HG03520 (cell line): ENCODE data around the gene TSHZ2.

Experiments
- ATAC-seq: cut with Tn5 transposase; IDR thresholded peaks from one replicate; pipeline ENCODE4 v1.9.1; 2021; ENCODE audit warnings: mild to moderate bottlenecking, moderate library complexity; ENCODE audit not compliant: unreplicated experiment

The TSHZ2 gene

GRCh38 chr20:53224851-53225250, 252.7 kb downstream of the TSHZ2 start:
- ATAC-seq = no peak

GRCh38 chr20:53226826-53227225, 254.7 kb downstream of the TSHZ2 start:
- peak; percentile 75 for ATAC-seq

DNA sequence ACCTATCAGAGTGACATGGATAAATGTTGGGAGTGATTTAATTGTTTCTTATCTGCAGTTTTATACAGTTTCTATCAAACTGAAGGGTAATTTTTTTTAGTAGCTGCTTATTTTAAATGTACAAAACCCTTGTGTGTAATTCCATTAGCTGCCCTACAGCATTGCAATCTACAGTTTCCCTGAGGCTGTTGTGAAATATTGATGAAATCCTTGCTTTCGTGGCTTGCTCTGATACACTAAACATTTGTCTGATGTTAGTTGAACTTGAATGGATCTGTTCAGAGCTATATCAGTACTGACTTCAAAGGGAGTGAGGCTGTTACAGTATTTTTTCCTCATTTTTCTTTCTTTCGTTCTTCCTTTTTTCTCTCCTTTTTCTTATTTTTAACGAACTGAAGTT, 255.4 kb downstream of the TSHZ2 start:
- ATAC-seq = no peak

DNA sequence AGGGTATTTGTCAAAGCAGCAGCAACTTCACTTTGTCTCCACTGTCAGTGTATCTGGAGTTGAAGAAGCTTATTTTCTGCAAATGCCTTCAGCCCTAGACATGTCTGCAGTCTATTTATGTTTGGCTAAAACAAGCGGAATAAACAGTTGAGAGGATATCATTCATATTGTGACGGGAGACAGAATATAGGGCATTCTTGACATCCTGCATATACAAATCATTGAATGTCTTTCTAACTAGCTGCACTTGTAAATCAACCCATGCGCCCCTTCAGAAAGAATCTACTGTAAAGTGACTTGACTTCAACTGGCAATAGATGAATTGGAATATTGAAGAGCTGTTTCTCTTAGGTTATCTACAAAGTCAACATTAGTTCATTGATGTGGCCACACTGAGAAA, 258.9 kb downstream of the TSHZ2 start:
- no peak for ATAC-seq

DNA sequence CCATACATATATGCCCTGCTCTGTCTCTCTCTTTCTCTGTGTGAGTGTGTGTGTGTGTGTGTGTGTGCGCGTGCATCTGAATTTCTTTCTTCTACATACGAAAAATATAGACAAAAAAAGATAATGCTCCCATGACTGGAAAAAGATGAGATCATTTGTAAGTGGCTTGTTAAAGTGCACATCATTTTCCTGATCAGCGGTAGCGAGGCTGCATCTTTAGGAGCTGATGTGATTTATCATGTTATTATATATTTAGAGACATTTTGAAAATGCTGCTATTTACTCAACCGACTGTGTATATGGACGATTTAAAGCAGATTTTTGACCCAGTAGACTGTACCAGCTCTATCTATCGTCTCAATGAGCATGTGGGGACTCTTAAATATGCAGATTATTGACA, 265.3 kb downstream of the TSHZ2 start:
- no peak for ATAC-seq

GRCh38 chr20:53238121-53238660, 266.0 kb downstream of the TSHZ2 start:
- ATAC-seq = no peak

DNA sequence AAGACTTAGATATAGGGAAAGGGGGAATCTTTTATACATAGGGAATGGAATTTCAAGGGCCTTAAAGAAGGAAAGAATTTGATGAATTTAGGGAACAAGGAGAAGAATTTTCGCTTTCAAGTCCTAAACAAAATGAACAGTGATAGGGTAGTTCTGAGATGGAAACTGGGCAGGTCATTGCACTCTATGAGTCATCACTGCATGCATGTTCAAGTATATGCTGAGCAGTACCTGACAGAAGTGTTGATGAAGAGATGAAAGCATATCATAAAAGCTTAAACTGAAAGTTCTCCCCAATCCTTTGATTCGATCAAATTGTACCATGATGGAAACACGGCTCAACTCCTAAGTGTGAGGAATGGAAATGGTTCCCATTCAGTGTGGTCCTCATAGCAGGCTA, 271.0 kb downstream of the TSHZ2 start:
- ATAC-seq = no peak

DNA sequence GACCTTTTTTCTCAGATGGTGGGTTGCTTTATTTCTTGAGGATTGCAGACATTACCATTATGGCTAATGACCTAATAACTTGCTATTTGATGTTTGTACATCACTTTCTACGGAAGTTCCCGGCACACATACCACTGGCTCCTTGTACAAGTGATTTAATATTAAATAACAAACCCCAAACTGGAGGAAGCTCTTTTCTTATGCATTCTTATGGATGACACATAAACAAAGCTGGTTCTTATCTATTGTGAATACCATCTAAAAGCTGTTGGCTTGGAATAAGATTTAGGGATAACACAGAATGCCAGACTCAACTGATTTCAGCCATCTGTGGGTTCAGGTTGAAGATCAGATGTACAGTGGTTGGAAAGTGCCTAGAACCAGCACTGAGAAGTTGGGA, 272.6 kb downstream of the TSHZ2 start:
- ATAC-seq = no peak

DNA sequence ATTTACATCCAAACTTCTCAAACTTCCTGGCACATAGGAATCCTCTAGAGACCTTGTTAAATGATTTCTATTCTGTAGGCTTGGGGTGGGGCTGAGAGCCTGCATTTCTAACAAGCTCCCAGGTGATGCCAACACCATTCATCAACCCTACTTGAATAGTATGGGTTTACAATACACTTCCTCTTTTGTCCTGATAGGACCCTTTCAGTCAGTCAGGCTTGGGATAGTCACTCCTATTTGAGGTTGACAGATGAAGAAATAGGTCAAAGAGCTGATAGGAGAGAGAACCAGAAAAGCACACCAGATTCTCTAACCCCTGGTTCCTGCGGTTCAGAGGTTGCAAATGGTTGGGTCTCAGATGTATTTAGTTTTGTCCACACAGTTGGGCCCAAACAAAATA, 273.4 kb downstream of the TSHZ2 start:
- no peak for ATAC-seq

GRCh38 chr20:53247468-53248103, 275.4 kb downstream of the TSHZ2 start:
- ATAC-seq = no peak

DNA sequence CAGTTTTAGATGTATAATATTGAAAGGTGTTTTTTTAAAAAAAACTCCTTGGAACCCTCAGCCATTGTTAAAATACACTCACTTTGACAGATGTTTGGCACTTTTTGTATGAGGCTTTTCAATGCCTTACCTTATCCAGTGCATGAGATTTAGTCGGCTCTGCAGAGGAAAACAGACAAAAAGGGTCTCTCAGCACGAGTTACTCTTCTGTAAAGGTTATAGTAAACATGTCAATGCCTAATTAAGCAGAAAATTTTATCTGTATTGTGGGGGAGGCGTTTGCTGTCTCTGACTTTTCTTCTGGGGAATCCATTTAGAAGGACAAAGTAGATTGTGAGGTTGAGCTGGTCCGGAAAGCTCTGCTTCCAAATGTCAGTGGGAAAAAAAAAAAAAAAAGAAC, 278.3 kb downstream of the TSHZ2 start:
- ATAC-seq = no peak

DNA sequence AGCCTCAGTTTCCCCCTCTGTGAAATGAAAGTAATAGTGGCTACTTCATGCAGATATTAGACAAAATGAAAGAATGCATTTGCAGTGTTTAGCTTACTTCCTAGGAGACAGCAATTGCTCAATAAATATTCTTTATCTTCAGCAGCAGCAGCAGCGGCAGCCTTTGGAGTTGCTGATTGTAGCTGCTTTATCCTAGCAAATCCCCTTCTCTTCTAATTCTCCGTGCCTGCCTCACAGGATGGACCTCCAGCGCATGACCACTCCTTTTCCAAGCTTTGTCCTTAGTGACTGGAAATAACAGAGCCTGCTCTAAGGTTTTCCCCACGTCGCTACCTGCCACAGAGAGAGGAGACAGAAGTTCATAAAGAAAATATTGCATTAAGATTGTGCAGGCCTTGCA, 279.8 kb downstream of the TSHZ2 start:
- no peak for ATAC-seq

GRCh38 chr20:53253668-53254067, 281.5 kb downstream of the TSHZ2 start:
- ATAC-seq = no peak

DNA sequence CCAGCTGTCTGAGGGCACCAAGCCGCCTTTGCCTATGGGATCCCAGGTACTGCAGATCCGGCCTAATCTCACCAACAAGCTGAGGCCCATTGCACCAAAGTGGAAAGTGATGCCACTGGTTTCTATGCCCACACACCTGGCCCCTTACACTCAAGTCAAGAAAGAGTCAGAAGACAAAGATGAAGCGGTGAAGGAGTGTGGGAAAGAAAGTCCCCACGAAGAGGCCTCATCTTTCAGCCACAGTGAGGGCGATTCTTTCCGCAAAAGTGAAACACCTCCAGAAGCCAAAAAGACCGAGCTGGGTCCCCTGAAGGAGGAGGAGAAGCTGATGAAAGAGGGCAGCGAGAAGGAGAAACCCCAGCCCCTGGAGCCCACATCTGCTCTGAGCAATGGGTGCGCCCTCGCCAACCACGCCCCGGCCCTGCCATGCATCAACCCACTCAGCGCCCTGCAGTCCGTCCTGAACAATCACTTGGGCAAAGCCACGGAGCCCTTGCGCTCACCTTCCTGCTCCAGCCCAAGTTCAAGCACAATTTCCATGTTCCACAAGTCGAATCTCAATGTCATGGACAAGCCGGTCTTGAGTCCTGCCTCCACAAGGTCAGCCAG, 283.0 kb downstream of the TSHZ2 start:
- no peak for ATAC-seq

GRCh38 chr20:53258741-53259140, 286.6 kb downstream of the TSHZ2 start:
- ATAC-seq = no peak

- ATAC-seq = no peak
Measured at GRCh38 chr20:53260168-53260567, 288.0 kb downstream of the TSHZ2 start.

DNA sequence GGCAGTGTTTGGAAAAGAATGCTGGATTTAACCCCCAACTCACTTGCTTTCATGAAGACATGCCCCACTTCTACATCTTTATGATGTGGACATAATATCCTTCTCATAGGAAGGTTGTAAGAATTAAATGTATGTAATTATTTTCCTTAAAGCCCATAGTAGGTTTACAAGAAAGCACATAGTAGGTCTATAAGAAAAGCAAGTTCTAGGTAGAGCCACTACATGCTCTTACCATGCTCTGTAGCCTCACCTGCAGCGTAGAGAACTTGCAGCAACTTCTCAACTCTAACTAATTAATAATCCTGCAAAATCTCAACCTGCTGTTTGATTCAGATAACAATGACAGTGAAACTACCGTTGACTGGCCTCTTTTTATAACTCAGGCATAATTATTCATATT, 288.4 kb downstream of the TSHZ2 start:
- no peak for ATAC-seq

DNA sequence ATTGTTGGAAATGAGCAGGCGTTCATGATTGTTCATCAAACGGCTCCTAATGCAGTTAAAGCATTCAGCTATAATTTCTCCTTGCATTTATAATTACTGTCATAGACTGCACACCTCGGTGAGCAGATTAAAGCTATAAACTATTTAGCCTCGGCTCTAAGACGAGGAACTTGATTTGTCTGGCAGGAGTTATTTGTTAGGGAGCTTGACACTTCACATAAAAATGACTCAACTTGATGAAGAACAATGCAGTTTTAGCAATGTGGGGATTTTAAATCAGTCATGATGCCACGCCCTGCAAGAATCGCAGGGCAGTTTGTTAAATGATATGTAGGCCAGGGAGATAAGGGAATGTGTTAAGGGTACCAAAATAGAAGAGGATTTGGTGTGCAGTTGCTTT, 290.2 kb downstream of the TSHZ2 start:
- no peak for ATAC-seq

DNA sequence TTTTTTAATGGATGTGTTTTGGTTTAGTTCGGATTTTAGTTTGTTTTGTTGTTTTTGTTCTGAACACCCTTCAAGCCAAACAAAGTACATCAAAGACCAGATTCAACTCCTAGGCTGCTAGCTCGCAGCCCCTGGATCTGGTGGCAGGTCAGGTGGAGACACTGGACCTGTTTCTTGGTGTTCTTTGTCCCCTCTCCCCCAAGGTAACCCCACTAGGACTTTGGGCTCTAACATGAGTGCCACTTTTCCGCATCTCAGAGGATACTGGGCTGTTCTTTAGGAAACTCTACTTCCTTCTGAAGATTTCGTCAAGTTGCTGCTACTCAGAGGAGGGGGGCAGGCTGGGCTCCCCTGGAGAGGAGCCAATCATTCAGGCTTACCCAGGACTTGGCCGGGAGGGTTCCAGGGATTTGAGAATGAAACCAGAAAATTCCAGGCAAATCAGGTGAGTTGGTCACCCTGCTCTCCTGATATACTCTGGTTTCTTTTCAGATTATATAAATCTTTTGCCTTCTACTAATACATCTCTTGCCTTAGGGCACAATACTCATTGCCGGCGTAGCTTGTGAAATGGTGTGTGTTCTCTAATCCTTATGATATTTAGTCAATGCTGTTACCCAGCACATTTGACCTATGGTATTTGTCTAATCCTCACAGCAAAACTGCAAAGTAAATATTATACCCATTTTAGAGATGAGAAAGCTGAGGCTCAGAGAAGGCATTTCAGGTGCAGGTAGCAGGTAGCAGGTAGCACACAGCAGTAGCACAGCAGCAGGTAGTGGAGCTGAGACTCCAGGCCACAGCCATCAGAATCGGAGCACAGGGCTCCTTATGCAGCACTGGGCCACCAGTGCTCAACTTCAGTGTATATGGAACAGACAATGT, 291.6 kb downstream of the TSHZ2 start:
- no peak for ATAC-seq

DNA sequence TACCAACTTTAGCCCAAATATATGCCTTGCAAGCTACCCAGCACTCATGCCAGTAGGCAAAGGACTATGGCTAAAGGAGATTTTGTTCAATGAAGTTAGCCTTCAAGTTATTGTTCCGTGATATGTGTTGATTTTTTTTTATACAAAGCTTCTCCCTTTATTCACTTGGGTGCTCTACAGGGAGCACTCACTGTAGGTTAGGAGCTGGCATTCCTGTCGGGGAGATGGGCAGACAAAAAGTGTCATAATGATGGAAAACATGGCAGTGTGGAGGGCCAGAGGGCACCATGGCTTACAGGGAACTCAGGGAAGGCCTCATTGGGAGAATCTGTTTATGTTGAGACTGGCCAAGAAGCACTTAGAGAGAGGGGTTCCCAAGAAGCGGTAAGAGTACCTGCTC, 292.4 kb downstream of the TSHZ2 start:
- ATAC-seq = no peak

- ATAC-seq = no peak
Measured at GRCh38 chr20:53265304-53265875, 293.2 kb downstream of the TSHZ2 start.
